ENCODE results near the gene TBC1D4.

DNA sequence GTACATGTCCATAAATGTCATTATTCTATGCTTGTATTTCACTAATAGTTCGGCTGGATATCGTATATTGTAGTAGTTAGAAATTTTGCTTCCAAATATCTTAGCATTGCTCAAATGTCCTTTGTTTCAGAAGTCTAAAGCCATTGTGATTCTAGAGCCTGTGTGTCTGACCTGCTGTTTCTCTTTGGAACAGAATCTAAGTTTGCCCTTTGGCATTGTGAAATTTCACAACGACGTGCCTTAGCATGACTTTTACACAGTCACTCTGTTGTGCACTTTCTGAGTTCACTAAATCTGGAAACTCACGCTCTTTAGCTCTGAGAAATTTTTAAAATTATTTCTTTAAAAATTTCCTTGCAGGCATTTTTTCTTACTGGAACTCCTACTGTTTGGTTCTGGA, 152.2 kb downstream of the TBC1D4 start:
- TF ChIP-seq CTCF (IDR thresholded peaks at IDR 0.05) = no peak
- no peak for TF ChIP-seq POLR2A (IDR thresholded peaks at IDR 0.05)
